HCT116 (cell line): ENCODE measurements around the gene KLC4.
"Not testable (repeated sequence)": the region's sequence is repeated elsewhere in the genome, so short reads cannot be mapped to it uniquely, and the experiment has no call there.

ENCODE experiments used
- CTCF ChIP-seq, 3 experiments: fragments of 200-600 bp in 1 of 3; sonication (generic) in 1 of 3; IDR thresholded peaks in 2 of 3; conservative IDR thresholded peaks in 1 of 3; 2 replicates each; pipeline ENCODE4 v1.5.1; 2012 to 2017; ENCODE audit warnings: low read depth in 2 of 3, low read length in 2 of 3, antibody characterized with exemption in 1 of 3, borderline replicate concordance in 1 of 3, control low read depth in 1 of 3, mild to moderate bottlenecking in 1 of 3, mixed read lengths in 1 of 3, mixed run types in 1 of 3, moderate library complexity in 1 of 3; ENCODE audit not compliant: insufficient read depth in 1 of 3
- EZH2 ChIP-seq: fragments of 200-600 bp; sonication (generic); IDR thresholded peaks from 2 replicates; pipeline ENCODE4 v1.6.1; 2017; ENCODE audit warnings: antibody characterized with exemption, mixed run types
- YY1 ChIP-seq: IDR thresholded peaks from 2 replicates; pipeline ENCODE4 v1.6.1; 2011; ENCODE audit warnings: low read length, low read depth, moderate library complexity, mild to moderate bottlenecking; ENCODE audit not compliant: insufficient replicate concordance; ENCODE audit errors: extremely low read depth
- TF ChIP-seq, protein P1 (sequence below): IDR thresholded peaks from 2 replicates; pipeline ENCODE4 v1.6.1; 2012

DNA sequence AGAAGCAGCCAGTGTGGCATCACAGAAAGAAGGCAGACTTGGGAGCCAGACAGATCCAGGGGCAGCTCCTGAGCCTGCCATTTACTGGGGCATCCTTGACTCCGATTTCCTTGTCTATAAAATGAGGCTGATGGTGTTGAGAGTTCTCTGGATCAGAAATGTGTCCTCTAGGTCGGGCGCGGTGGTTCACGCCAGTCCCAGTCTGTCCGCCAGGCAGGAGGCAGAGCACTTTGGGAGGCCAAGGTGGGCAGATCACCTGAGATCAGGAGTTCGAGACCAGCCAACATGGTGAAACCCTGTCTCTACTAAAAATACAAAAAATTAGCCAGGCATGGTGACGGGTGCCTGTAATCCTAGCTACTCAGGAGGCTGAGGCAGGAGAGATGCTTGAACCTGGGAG, 58.0 kb downstream of the KLC4 start:
- TF ChIP-seq CTCF (IDR thresholded peaks at IDR 0.05 in 2 of 3, conservative IDR thresholded peaks at IDR 0.05 in 1 of 3; ENCODE audit: borderline replicate concordance in 1 of 3, insufficient read depth in 1 of 3, low read depth in 2 of 3, low read length in 2 of 3); YY1; EZH2: not testable (repeated sequence)
- TF ChIP-seq, protein P1, sequence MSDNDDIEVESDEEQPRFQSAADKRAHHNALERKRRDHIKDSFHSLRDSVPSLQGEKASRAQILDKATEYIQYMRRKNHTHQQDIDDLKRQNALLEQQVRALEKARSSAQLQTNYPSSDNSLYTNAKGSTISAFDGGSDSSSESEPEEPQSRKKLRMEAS = not testable (repeated sequence)
